SU-DHL-6 (cell line): ENCODE measurements around the gene IRF7.

Experiments used
- CTCF ChIP-seq: fragments of 200-600 bp; sonication (generic); IDR thresholded peaks from one replicate; pipeline ENCODE4 v1.5.1; 2017; ENCODE audit warnings: antibody characterized with exemption, mild to moderate bottlenecking, low read length, moderate library complexity; ENCODE audit not compliant: insufficient read depth, poor library complexity, severe bottlenecking
- EZH2phosphoT487 ChIP-seq: fragments of 200-600 bp; sonication (generic), shearing (Covaris generic); conservative IDR thresholded peaks from 2 replicates; pipeline ENCODE4 v1.6.1; 2018; ENCODE audit warnings: mild to moderate bottlenecking, antibody characterized with exemption, low read length, moderate library complexity, mixed read lengths

GRCh38 chr11:605286-606129, 10.2 kb downstream of the IRF7 start:
- no peak for TF ChIP-seq CTCF
- TF ChIP-seq EZH2phosphoT487 = no peak
